HS-27A (cell line): ENCODE results near the gene MESP2.

Experiments used
- DNase-seq: peaks from one replicate; pipeline ENCODE4 v3.0.0-alpha.2; 2012; ENCODE audit warnings: low read depth, missing footprints

Gene MESP2

DNA sequence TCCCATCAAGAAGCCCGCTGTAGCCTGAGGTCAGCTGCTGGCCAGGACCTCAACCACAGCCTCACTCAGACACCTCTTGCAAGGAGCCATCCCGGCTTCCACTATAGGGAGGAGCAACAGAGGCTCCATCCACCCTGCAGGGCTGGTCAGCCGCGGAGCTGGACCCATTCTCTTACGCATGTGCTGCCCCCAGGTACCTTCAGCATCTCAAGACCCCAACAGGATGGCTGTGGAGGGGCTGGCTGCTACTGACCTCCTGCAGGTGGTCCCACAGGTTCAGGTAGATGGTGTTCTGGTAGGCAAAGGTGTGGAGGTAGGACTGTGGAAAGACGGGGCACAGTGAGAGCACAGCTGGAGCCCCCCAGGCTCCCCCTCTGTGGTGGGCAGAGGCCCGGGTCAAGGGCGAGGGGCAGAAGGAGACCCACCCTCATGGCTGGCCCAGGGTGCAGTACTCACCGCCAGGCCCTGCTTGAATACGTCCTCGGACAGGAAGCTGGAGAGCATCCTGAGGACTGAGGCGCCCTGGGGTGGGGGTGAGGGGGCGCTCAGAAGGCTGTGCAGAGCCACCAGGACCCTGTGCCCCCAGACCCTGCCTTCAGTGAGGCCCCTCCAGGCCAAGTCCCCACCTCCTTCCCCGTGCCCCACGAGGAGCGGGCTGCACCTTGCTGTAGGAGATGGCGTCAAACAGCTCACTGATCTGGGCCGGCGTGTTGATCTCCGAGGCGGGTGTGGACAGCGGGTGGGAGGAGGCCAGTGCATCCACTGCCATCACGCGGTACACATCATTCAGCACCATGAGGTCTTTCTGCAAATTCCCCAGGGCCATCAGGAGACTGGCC, 27.1 kb downstream of the MESP2 start:
- no peak for DNase-seq

DNA sequence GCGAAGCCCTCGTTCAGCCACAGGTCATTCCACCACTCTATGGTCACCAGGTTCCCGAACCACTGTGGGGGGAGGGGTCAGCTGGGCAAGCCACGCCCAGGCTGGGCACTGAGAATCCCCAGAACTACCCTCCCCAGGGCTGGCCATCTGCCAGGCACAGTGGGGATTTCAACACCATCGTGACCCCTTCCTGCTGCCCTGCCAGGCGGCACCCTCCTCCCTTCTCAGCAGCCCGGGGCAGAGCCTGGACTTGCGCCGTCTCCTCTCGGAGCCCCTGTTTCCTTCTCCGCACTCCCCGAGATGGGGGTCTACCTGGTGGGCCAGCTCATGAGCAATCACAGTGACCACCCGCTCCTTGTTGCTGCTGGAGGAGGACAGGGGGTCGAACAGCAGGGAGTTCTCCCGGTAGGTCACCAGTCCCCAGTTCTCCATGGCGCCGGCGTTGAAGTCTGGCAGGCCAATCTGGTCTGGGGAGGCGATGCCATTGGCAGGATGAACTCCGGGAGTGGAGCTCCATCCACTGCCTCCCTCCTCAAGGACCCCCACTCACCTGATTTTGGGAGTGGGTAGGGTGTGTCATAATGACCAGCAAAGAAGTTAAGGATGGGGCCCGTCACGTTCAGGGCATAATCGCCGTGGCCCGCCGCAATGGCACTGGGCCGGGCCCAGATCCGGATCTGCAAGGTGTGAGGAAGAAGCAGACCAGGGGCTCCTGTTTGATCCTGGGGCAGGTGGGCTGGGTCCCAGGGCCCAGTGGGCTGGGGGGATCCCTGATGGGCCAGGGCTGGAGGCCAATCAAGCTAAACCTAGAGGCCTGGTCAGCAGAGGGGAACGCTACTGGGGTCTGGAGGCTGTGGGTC, 28.0 kb downstream of the MESP2 start:
- no peak for DNase-seq

DNA sequence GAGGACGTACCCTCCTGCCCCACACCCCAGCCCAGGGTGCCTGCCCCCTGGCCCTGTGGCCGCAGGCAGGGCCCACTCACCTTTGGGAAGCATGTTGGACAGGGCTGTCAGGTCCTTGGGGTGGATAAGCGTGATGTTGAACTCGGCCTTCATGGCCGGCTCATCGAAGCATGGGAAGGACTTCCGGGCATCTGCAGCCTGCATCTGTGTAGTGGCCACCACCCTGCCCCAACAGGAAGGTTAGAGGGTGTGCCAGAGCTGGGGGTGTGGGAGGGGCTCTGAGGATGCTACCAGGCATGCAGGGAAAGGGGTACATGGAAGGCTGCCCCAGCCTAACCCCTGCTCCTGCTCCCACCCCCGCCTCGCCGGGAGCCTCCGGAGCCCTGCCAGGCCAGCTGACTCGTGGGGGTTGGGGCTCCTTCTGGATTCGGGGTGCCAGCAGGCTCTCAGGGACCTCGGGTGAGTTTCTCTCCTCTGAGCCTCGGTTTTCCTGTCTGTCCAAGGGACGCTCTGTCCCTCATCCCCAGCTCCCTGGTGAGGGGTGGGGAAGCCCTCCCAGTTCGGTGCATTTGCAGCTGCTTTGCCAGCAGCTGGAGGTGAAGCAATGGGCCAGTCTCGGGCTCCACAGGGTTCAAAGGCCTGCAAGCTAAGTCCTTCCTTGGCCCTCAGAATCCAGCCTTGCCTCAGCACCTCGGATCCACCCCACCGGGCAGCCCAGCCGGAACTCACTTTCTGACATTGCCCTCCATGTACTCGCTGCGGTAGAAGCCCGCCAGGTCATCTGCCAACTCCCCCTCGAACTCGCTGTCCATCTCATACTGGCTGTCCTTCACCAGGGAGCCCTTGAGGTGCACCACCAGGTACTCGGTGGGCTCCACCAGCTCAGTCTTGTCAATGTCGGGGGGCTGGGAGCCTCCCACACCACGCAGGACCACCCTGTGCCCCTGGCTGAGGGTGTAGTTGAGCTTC, 29.4 kb downstream of the MESP2 start:
- no peak for DNase-seq

DNA sequence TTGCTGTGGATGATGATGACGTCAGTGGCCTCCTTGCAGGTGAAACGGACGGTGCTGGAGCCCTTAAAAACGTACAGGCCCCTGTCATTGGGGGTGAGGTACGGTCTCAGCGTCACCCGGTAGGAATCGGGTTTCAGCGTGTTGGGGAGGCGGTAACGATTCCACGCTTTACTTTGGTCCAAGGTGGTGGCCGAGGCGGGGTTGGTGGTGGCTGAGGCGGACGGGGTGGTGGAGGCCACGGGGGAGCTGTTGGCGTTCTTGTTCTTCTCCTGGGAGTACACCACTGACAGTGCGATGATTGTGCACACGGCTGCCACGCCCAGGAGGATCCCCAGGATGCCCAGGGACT, 30.1 kb downstream of the MESP2 start:
- no peak for DNase-seq

DNA sequence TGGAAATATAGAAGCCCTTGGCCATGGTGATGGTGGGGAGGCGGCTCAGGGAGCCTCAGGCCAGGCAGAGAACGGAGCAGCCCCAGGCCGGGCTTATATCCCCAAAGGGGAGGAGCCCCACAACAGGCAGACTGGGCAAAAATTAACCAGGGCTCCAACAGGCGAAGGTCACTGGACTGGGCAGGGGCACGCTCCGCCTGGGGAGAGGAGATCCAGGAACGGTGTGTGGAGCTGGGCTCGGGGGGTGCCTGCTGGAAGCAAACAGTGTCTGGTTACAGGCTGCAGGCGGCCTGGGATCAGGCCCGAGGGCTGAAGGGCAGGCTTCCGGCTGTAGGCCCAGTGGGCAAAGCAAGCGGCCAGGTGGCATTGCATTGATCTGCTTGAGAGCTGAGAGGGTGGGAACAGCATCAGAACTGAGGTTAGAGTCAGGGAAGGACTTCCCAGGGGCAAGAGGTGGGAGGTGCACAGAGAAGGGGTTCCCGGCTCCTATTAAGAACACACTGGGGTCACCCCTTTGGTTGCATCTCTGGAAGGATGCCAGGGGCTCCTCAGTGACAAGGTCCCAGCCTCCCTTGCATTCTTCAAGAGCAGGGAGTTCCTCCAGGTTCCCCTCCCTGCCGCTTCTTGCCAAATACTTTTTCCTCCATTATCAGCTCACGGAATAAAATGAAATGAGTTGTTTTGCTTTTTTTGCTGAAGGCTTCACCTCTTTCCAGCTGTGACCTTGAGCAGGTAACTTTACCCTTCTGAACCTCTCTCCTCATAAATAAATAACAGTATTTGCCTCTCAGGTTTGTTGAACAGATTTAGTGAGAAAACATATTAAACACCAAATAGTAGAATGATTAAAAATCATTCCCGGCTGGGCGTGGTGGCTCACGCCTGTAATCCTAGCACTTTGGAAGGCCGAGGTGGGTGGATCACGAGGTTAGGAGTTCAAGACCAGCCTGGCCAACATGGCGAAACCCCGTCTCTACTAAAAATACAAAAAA, 30.7 kb downstream of the MESP2 start:
- DNase-seq = no peak

DNA sequence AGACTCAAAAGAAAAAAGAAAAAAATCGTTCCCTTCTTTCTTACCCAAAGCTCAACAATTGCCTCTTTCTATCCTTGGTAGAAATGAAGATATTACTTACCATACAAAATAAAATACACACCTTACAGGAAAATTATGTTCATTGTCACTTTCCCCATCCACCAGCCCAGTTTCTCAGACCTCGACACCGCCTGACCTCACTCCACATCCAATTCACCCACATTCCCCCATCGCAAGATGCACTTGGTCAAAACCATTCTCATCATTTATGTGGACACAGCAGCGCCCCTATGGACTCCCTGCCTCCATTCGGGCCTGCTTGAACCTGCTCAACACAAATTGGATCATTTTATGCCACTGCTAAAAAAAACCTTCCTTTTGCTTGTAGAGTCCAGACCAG, 31.6 kb downstream of the MESP2 start:
- no peak for DNase-seq

DNA sequence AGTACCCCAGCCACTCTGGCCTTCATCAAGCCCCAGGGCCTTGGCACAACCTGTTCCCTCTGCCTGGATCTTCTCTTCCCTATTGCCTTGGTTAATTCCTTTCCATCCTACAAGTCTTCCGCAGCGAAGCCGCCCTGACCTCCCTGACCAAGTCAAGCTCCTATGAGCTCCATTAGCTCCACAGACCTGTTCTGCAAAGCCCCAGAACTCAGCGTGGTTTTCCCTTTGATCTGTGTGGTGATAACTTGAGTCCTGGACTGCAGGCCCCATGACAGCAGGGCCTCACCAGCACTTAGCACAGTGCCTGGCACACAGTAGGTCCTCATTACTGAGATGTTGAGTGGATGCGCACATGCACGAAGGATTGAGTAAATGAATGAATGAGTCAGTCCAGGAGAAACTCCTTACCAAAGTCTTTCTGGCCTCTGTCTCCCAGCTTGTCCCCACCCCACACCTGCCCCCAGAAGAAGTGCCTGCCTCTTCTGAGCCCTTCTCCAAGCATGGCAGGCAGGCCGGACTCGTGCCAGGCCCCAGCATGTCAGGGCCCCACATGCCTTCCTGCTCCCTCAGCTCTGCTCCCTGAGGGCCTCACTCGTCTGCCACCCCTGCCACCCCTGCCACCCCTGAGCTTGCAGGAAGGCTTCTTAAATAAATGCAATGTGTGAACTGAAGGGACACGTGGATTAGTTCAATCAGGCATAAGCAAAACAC, 32.2 kb downstream of the MESP2 start:
- DNase-seq = no peak

DNA sequence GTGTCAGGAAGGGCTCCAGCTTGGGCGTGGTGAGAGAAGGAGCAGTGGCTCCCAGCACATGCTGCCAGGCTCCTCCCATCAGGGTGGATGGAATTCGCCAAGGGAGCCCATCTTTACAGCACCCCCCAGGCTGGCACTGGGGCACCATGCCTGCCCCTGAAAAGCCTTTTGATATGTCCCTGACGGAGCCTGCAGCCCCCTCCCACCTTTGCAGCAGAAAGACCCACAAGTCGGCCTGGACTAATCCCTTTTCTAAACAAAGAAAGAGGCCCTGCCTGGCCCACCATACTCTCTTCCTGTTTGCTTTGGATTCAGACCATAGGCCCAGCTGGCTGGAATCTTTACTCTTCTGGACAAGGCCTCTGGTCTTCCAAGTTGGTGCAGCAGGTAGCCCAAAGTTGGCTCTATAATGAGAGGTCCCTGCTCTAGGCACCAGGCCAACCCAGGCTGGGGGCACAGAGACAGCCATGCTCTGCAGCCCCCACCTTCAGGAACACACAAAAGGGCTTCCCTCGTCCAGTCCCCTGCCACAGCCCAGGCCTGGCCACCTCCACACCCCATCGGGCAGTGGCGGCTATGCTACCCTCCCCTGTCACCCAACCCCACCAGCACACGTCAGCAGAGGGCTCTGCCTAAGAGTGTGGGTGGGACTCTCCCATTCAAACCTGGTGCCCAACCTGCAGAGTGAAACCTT, 33.1 kb downstream of the MESP2 start:
- no peak for DNase-seq

DNA sequence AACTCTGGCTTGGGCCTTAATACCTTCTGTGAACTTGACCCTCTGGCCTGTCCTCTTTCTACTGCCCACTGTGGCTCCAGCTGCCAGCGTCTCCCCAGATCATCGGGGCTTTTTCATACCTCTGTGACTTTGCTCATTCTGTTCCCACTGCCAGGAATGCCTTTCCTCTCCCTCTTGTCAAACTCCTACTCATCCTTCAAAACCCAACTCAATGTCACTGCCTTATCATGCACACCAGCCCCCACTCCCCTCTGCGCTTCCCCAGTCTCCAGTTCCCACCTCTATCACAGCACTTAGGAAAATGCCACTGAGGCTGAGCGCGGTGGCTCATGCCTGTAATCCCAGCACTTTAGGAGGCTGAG, 33.6 kb downstream of the MESP2 start:
- DNase-seq = no peak

DNA sequence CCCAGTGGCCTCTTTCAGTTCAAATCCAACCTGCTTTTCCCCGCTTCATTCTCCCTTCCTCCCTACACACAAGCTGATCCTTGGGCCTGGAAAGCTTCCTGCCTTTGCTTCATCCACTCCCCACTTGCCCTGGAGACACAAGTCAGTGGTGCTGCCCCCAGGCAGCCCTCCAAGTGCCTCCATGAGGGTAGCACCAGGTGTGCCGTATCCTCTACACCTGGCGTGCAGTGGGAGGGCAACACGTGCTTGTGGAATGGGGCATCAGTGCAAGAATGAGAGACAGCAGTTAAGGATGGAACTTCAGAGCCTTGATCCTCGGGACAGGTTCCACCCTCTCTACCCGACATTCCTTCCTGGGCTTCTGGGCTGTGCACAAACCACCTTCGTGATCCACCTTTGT, 34.7 kb downstream of the MESP2 start:
- no peak for DNase-seq

DNA sequence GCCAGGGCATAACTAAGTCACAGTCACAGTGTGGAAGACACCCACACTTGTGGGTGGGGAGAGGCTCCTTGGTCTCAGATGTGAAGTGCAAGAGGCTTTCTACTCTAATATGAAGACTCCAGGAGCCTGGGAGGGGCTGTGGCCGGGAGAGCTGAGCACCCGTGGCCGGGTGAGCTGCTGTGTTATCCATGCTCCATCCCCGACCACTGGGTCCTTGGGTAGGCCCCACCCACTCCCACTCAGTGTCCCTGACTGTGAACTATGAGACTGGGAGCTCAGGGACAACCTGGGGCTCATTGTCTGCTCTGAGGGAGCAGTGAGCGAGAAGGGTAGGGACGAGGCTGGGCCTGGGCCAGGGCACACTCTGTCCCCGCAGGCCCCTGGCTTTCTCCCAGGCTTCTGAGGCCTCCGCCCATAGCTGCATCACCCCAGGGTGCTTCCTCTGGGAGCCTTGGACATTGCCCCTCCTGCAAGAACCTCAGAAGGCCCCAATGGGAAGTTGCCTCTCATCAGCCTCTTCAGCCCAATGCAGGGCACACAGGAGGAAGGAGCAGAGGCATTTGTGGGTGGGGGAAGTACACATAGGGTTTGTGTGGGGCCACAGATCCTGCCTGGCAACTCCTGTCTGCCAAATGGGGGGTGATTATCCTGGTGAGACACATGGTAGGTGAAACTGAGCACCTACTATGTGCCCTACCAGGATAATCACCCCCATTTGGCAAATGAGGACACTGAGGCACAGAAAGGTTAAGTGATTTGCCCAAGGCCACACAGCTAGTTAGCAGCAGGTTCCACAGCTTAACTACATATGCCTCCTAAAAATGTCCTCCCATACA, 36.1 kb downstream of the MESP2 start:
- no peak for DNase-seq

DNA sequence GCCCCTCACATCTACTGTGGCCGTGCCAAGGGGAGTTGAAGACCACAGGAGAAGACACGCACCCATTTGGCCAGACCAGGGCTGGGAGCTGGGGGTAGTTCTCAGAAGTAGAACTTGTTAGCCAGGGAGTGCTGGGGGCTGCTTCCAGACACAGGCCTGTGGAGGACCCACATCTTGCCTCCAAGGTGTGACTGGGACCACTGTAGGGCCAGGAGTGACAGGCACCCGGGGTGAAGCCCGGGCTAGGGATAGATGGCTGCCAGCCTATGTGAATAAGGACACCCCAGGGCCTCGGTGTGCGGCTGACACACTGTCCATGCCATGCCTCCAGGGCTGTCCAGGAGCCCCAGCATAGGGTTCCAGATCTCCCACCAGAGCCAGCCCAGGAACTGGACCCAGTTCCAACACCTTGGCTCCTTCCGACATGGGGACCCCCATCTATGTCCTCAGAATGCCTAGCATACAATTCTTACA, 36.8 kb downstream of the MESP2 start:
- DNase-seq = no peak

DNA sequence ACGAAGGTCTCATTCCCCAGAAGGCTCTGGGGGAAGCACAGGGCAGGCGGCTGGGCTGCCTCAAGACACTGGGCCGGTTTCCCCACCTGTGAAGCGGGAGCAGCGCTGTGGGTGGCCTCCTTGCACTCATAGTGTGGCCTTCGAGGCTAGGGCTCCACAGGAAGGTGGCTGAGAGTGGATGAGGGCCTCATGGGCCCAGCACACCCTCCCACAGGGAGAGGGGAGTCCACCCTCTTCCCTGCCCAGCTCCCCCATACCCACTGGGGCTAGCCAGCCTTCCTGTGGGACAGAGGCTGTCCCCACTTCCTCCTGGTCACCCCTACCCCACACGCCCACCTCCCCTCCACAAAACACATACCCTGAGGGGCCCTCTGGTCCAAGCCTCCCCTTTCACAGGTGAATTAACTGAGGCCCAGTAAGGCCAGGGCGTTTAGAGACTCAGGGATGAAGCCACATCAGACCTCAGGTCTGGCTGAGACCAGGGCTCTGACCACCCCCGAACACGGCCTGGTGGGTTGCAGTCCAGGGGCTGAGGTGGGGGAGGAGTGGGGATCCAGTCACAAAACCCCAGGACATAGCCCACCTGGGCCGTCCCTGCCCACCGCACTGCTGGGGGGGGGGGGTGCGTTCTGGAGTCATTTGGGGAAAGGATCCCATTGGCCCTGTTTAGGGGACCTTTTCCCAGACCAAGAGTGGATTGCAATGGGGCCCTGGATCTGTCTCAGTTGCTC, 37.4 kb downstream of the MESP2 start:
- no peak for DNase-seq

DNA sequence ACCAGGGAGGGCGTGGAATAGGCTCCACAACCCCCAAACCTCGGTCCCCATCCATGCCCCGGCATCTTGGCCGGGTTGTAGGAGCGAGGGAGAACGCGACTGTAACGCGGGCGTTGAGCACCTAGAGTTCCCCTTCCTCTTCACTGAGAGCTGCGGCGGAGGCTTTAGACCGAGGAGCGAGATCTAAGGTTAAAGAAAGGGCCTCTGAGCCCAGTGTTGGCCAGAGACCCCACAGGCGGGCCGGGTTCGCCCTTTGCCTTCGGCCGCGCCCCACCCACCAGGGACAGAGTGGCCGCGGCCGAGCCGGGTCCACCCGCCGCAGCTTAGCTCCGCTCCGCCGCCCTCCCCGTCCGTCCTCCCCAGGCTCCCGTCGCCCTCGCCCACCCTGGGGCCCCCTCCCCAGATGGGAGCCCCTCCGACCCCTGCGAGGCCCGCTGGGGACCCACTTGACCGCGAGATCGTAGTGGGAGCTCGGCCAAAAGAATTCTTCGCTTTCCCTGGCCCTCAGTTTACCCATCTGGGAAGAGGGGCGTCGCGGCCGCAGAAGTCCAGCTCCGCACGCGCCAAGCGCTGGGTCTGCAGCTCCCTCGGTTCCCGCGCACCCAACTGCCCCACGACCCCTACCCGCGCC, 38.1 kb downstream of the MESP2 start:
- DNase-seq = no peak

DNA sequence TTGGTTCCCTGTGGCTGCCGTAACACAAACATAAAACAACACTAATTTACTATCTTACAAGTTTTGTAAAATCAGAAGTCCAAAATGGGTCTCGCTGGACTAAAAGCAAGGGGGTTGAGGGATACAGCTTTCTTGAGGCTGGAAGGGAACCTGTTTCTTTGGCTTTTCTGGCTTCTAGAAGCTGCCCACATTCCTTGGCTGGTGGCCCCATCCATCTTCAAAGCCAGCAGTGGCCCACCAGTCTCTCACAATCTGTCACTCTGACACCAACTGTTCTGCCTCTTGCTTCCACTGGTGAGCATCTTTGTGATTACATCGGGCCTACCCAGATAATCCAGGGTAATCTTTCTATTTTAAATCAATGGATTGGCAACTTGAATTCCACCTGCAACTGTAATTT, 39.6 kb downstream of the MESP2 start:
- DNase-seq = no peak

DNA sequence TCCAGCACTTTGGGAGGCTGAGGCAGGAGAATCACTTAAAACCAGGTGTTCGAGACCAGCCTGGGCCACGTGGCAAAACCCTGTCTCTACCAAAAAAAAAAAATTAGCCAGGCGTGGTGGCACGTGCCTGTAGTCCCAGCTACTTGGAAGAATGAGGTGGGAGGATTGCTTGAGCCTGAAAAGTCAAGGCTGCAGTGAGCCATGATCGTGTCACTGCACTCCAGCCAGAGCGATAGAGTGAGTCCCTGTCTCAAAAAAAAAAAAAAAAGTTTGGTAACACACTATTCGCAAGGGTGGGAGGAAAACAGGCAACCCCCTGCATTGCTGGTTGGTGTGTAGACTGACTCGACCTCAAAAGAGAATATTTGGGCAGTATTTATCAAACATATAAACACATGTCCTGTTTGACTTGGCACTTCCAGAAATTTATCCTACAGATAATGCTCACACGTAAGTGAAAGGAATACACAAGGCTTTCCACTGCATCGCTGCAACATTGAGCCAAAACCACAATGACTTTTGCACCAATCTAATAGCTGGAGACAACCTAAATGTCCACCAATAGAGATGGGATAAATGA, 41.7 kb downstream of the MESP2 start:
- DNase-seq = no peak

DNA sequence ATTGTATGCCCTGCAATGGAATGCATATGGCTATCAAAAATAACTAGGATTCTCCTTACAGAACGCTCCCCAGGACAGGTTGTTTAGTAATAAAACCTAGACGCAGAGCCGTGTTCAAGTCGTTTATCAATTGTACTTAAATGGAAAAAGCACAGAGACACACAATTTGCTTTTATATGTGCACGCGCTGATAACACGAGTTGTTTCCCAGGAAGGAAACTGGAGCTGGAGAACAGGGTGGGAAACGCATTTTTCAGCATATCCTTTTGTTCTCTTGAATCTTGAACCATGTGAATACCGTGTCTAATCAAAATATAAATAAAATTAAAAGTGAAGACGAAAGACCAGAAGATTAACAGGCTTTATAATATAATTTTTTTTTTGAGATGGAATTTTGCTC, 42.2 kb downstream of the MESP2 start:
- DNase-seq = no peak
